Measurements from ENCODE around the gene NTRK1.

DNA sequence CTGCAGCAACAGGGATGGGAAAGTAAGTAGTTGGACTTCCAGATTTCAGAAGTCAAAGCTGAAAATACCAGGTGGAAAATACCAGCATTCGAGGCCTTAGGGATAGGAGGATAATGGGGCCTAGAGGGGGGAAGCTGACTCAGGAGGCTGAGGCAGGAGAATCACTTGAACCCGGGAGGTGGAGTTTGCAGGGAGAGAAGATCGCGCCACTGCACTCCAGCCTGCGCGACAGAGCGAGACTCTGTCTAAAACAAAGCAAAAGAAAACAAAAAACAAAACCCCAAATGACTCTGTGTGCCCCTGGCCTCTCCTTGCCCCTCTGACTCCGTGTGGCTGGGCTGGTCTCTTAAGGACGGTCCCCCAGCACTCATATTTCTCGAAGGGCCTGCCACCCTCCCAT, 47.4 kb upstream of the NTRK1 start:
- TF ChIP-seq POLR2A (IDR thresholded peaks at IDR 0.05), result no peak
- TF ChIP-seq, protein P1, sequence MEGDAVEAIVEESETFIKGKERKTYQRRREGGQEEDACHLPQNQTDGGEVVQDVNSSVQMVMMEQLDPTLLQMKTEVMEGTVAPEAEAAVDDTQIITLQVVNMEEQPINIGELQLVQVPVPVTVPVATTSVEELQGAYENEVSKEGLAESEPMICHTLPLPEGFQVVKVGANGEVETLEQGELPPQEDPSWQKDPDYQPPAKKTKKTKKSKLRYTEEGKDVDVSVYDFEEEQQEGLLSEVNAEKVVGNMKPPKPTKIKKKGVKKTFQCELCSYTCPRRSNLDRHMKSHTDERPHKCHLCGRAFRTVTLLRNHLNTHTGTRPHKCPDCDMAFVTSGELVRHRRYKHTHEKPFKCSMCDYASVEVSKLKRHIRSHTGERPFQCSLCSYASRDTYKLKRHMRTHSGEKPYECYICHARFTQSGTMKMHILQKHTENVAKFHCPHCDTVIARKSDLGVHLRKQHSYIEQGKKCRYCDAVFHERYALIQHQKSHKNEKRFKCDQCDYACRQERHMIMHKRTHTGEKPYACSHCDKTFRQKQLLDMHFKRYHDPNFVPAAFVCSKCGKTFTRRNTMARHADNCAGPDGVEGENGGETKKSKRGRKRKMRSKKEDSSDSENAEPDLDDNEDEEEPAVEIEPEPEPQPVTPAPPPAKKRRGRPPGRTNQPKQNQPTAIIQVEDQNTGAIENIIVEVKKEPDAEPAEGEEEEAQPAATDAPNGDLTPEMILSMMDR (IDR thresholded peaks at IDR 0.05), result no peak
- TF ChIP-seq POLR2AphosphoS5 (IDR thresholded peaks at IDR 0.05), result no peak

Measured in prostate gland (tissue), 2 donors.